Ammon's horn (tissue), 1 donor: ENCODE results near the gene CD1C.
"Not testable (repeated sequence)": the region's sequence is repeated elsewhere in the genome, so short reads cannot be mapped to it uniquely, and the experiment has no call there.

Experiments
- DNase-seq: peaks from one replicate; pipeline ENCODE4 v3.0.0-alpha.2; 2016; ENCODE audit warnings: low spot score

CD1C gene

GRCh38 chr1:158328426-158328825 is 38.7 kb downstream of the CD1C start:
- no peak for DNase-seq

DNA sequence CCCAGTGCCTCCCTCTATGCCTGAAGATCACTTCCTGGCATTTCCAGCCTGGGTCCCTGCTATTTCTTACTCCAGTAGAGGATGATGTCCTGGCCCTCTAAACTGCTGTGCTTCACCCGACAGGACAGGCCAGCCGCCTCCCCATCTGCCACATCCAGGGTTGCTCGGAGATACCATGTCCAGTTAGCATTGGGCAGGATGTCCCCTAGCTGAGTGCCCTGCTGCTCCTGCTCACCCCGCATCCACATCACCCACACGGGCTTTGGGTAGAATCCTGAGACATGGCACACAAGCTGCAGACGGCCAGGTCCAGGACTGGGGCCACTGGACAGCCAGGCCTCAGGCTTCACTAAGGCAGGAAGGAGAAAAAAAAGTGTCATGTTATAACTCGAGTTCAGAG is 39.6 kb downstream of the CD1C start:
- no peak for DNase-seq

- DNase-seq, result no peak
Measured at GRCh38 chr1:158329733-158330132, 40.0 kb downstream of the CD1C start.

DNA sequence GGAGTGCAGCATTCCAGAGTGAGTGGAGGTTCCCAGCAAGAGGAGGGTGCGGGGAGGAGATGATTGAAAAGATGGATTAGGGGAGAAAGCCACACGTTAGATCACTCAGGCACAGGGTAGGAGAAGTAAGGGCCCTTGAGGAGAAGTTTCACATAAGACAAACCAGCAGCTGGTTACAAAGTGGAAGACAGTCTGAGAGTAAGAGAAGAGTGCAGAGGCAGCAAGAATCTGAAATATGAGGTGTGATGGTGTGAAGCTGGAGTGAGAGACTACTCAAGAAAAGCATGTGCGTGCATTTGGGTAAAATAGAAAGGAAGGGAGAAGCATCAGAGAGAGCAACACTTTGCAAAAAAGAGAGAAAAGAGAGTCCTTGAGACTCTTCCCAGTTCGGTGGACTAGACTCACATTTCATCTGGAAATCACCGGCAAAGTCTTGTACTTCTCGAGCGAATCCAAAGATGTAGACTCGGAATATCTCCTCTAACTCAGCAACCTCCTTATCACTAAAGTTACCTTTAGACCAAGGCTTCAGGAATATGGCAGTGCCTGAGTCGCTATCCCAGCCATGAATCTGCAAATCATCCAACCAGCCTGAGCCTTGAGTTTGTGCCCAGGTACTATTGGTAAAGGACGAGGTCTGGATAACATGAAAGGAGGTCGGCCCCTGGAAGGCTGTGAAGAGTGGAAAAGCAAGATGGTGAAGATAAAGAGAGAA is 40.8 kb downstream of the CD1C start:
- DNase-seq, result no peak

DNA sequence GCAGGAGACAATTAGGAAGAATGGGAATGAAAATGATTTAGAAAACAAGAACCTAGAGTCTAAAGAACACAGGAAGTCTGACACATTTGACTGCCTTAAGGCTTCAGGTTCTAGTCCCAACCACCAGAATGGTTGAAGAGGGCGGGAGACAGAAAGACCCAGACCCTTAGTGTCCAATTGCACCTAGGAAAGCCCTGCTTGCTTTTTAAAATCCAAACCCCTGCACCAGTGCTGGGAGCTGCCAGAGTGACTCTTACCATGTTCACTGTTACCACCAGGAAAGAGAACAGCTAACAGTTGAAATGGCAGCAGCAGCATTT is 41.3 kb downstream of the CD1C start:
- DNase-seq, result no peak

DNA sequence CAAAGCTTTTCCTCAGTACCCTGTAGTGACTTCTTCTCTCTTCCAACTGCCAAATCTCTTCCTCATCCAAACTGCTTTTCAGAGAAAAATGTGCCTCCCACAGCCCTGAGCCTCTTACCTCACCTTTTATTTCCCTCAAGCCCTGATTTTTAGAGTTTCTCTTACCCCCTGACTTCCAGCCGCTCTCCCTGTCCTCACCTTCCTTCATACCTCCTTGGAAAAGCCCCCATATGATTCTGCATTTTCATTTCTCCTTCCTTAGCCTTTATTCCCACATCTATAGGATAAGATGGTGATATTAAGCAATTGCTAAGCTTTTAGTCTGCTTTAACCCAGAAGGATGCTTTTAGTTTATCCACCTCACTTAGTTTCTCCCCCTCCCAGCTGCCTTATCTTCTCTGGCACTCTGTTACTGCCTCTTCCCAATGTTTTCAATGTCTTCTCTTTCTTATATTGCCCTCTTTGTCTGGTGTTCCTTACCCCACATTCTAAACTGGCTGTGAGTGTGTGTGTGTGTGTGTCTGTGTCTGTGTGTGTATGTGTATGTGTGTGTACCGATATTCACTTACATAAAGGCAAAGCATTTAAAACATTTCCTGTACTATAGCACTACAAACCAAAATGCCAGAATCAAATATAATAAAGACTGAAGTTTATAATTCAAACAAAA is 41.9 kb downstream of the CD1C start, which contains the start of gene CD1B:
CD1B (minus strand) TSS at position 51 of the 670 bp plus-strand sequence. CDS start 108 bp downstream, outside the sequence.
- DNase-seq, result no peak

- no peak for DNase-seq
Measured at GRCh38 chr1:158333405-158334155, 43.9 kb downstream of the CD1C start.

DNA sequence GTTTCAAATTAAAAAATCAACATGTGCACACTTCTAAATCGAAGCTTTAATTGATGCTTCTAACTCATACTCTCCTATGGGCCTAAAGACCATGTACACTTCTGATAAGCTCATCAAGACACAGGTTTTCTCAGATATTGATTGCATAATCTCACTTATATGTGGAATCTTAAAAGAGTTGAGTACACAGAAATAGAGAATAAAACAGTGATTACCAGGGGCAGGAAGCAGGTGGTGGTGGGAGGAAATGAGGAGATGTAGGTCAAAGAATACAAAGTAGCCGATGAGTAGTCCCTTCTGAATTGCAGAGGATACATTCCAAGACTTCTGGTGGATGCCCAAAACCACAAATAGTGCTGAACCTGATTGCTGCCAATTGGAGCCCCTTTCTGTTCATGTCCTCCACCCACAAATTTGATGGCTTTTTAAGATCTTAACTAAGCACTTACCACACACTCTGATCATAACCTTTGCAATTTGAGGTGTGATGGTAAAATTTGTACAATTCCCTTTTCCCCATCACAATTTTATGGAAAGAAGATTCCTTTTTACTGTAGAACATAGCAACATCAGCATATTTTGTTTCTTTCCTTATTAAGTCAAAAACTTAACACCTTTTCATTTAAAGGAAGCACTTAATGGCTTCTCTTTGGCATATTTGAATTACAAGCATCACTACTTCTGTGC is 44.9 kb downstream of the CD1C start:
- no peak for DNase-seq

DNA sequence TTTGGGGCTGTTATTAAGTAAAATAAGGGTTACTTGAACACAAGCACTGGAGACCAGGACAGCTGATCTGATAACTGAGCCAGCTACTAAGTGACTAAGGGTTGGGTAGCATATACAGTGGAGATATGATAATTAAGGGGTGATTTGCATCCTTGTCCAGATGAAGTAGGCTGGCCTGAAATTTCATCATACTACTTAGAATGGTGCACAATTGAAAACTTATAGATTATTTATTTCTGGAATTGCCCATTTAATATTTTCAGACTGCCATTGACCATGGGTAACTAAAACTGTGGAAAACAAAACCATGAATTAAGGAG is 45.5 kb downstream of the CD1C start:
- DNase-seq, result no peak

GRCh38 chr1:158336413-158336812 is 46.7 kb downstream of the CD1C start:
- DNase-seq, result not testable (repeated sequence)
